ENCODE data around the gene PPIL6.

The PPIL6 gene

GRCh38 chr6:109411034-109411433 is 29.4 kb downstream of the PPIL6 start:
- FAIRE-seq (no peak), DNase-seq (ENCODE audit: insufficient read length, low spot score) (no peak)
- no peak for TF ChIP-seq PAX5 (IDR thresholded peaks at IDR 0.05; ENCODE audit: insufficient read depth, low read length, severe bottlenecking)
- no peak for TF ChIP-seq POLR2A (IDR thresholded peaks at IDR 0.05; ENCODE audit: low read depth, low read length)
- TF ChIP-seq TAF1 (IDR thresholded peaks at IDR 0.05; ENCODE audit: low read depth, low read length), result no peak
- TF ChIP-seq SPI1 (IDR thresholded peaks at IDR 0.05; ENCODE audit: low read depth, low read length), result no peak
- no peak for TF ChIP-seq POU2F2 (IDR thresholded peaks at IDR 0.05; ENCODE audit: low read depth, low read length)

- FAIRE-seq (no peak), DNase-seq (ENCODE audit: insufficient read length, low spot score) (no peak)
- TF ChIP-seq TAF1 (IDR thresholded peaks at IDR 0.05; ENCODE audit: low read depth, low read length) (no peak), POLR2AphosphoS5 (IDR thresholded peaks at IDR 0.05; ENCODE audit: low read depth, low read length) (no peak), SPI1 (IDR thresholded peaks at IDR 0.05; ENCODE audit: low read depth, low read length) (no peak), POU2F2 (IDR thresholded peaks at IDR 0.05; ENCODE audit: low read depth, low read length) (no peak), PAX5 (IDR thresholded peaks at IDR 0.05; ENCODE audit: insufficient read depth, low read length, severe bottlenecking) (no peak), POLR2A (IDR thresholded peaks at IDR 0.05; ENCODE audit: low read depth, low read length) (no peak)
Measured at GRCh38 chr6:109406196-109406595, 34.2 kb downstream of the PPIL6 start.

- no peak for TF ChIP-seq POLR2A (IDR thresholded peaks at IDR 0.05; ENCODE audit: low read depth, low read length)
- TF ChIP-seq SPI1 (IDR thresholded peaks at IDR 0.05; ENCODE audit: low read depth, low read length), result no peak
- TF ChIP-seq TAF1 (IDR thresholded peaks at IDR 0.05; ENCODE audit: low read depth, low read length), result no peak
- TF ChIP-seq PAX5 (IDR thresholded peaks at IDR 0.05; ENCODE audit: insufficient read depth, low read length, severe bottlenecking), result no peak
- no peak for TF ChIP-seq POU2F2 (IDR thresholded peaks at IDR 0.05; ENCODE audit: low read depth, low read length)
- DNase-seq (ENCODE audit: insufficient read length, low spot score) (no peak), FAIRE-seq (no peak)
Measured at GRCh38 chr6:109397020-109397419, 43.4 kb downstream of the PPIL6 start.

DNA sequence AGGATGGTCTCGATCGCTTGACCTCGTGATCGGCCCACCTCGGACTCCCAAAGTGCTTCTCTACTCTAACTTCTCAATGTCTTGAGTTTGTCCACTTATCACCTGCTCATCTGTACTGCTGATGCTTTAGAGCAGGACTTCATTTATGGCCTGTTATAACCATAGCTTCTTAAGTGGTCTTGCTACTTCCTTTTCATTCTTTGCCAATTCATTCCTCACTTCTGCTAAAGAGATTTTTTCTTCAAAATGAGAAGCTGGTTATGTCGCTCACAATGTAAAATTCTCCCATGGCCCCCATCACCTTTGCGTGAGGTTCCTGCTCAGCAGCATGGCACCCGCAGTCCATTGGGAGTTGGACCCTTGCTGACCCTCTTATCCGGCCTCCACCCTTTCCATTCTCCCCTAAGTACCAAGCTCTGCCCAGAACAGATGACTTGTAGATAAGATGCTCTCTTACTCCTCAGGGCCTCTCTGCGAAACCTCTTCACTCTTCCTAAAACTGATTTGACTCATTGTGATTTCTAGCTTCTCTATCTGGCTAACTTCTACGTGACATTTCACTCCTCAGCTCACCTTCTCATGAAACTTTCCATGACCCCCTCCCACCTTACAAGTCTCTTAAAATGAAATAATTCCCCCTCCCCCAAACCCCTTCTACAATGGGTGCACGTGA is 44.2 kb downstream of the PPIL6 start:
- DNase-seq (ENCODE audit: insufficient read length, low spot score) (no peak), FAIRE-seq (no peak)
- no peak for TF ChIP-seq POLR2A (IDR thresholded peaks at IDR 0.05; ENCODE audit: low read depth, low read length)
- TF ChIP-seq TAF1 (IDR thresholded peaks at IDR 0.05; ENCODE audit: low read depth, low read length), result no peak
- no peak for TF ChIP-seq POLR2AphosphoS5 (IDR thresholded peaks at IDR 0.05; ENCODE audit: low read depth, low read length)
- no peak for TF ChIP-seq PAX5 (IDR thresholded peaks at IDR 0.05; ENCODE audit: insufficient read depth, low read length, severe bottlenecking)
- TF ChIP-seq SPI1 (IDR thresholded peaks at IDR 0.05; ENCODE audit: low read depth, low read length), result no peak
- no peak for TF ChIP-seq POU2F2 (IDR thresholded peaks at IDR 0.05; ENCODE audit: low read depth, low read length)

GRCh38 chr6:109393886-109394281 is 46.5 kb downstream of the PPIL6 start:
- no peak for TF ChIP-seq POLR2A (IDR thresholded peaks at IDR 0.05; ENCODE audit: low read depth, low read length)
- no peak for TF ChIP-seq SPI1 (IDR thresholded peaks at IDR 0.05; ENCODE audit: low read depth, low read length)
- no peak for TF ChIP-seq POU2F2 (IDR thresholded peaks at IDR 0.05; ENCODE audit: low read depth, low read length)
- TF ChIP-seq POLR2AphosphoS5 (IDR thresholded peaks at IDR 0.05; ENCODE audit: low read depth, low read length), result no peak
- TF ChIP-seq TAF1 (IDR thresholded peaks at IDR 0.05; ENCODE audit: low read depth, low read length), result no peak
- TF ChIP-seq PAX5 (IDR thresholded peaks at IDR 0.05; ENCODE audit: insufficient read depth, low read length, severe bottlenecking), result no peak
- FAIRE-seq (no peak), DNase-seq (ENCODE audit: insufficient read length, low spot score) (no peak)

- FAIRE-seq, result no peak
- TF ChIP-seq POLR2AphosphoS5 (IDR thresholded peaks at IDR 0.05; ENCODE audit: low read depth, low read length), result no peak
Measured at GRCh38 chr6:109393157-109393885, 47.1 kb downstream of the PPIL6 start.

GRCh38 chr6:109389650-109390274 is 50.7 kb downstream of the PPIL6 start:
- DNase-seq (ENCODE audit: insufficient read length, low spot score) (no peak), FAIRE-seq (no peak)
- TF ChIP-seq POLR2A (IDR thresholded peaks at IDR 0.05; ENCODE audit: low read depth, low read length) (no peak), SPI1 (IDR thresholded peaks at IDR 0.05; ENCODE audit: low read depth, low read length) (no peak), POU2F2 (IDR thresholded peaks at IDR 0.05; ENCODE audit: low read depth, low read length) (no peak), POLR2AphosphoS5 (IDR thresholded peaks at IDR 0.05; ENCODE audit: low read depth, low read length) (no peak), PAX5 (IDR thresholded peaks at IDR 0.05; ENCODE audit: insufficient read depth, low read length, severe bottlenecking) (no peak), TAF1 (IDR thresholded peaks at IDR 0.05; ENCODE audit: low read depth, low read length) (no peak)

More at GRCh38 chr6:109393157-109393885, 47.1 kb downstream of the PPIL6 start:
- no peak for DNase-seq (ENCODE audit: insufficient read length, low spot score)

DNA sequence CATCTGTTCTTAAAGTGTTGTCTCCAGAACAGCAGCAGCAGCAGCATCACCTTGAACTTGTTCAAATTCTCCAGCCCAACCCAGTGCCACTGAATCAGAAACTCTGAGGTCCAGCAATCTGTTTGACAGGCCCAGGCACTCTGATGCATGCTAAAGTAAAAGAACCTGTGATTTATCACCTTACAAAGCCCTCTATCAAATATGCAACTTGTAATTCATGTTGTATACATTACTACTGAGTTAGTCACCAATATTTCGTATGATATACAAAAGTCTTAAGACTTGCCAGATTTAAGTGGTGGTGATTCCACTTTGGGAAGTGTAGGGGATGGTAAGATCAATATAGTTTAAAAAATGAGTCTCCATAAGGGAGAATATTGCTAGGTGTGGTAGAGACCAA is 52.2 kb downstream of the PPIL6 start:
- FAIRE-seq (no peak), DNase-seq (ENCODE audit: insufficient read length, low spot score) (no peak)
- TF ChIP-seq POU2F2 (IDR thresholded peaks at IDR 0.05; ENCODE audit: low read depth, low read length) (no peak), SPI1 (IDR thresholded peaks at IDR 0.05; ENCODE audit: low read depth, low read length) (no peak), POLR2A (IDR thresholded peaks at IDR 0.05; ENCODE audit: low read depth, low read length) (no peak), TAF1 (IDR thresholded peaks at IDR 0.05; ENCODE audit: low read depth, low read length) (no peak), POLR2AphosphoS5 (IDR thresholded peaks at IDR 0.05; ENCODE audit: low read depth, low read length) (no peak), PAX5 (IDR thresholded peaks at IDR 0.05; ENCODE audit: insufficient read depth, low read length, severe bottlenecking) (no peak)

GRCh38 chr6:109383438-109383940 is 56.9 kb downstream of the PPIL6 start:
- FAIRE-seq (no peak), DNase-seq (ENCODE audit: insufficient read length, low spot score) (no peak)
- no peak for TF ChIP-seq TAF1 (IDR thresholded peaks at IDR 0.05; ENCODE audit: low read depth, low read length)
- TF ChIP-seq POLR2AphosphoS5 (IDR thresholded peaks at IDR 0.05; ENCODE audit: low read depth, low read length), result no peak
- TF ChIP-seq POLR2A (IDR thresholded peaks at IDR 0.05; ENCODE audit: low read depth, low read length), result no peak
- no peak for TF ChIP-seq SPI1 (IDR thresholded peaks at IDR 0.05; ENCODE audit: low read depth, low read length)
- TF ChIP-seq POU2F2 (IDR thresholded peaks at IDR 0.05; ENCODE audit: low read depth, low read length), result no peak
- TF ChIP-seq PAX5 (IDR thresholded peaks at IDR 0.05; ENCODE audit: insufficient read depth, low read length, severe bottlenecking), result no peak

Data from GM12891 (cell line).